ENCODE measurements around the gene B9D2.

The B9D2 gene

GRCh38 chr19:41322451-41322850 lies 41.5 kb downstream of the B9D2 start:
- peaks cover 19% of the 10 kb centered on the region for H3K4me1 ChIP-seq (ENCODE audit: control insufficient read depth, insufficient read depth, low read length)
- no peak for DNase-seq (ENCODE audit: low read depth, low spot score)
- no peaks in the 10 kb centered on the region for H3K9me3 ChIP-seq (ENCODE audit: control insufficient read depth, insufficient read depth, low read length)
- WGBS (ENCODE audit: insufficient coverage, insufficient read length): no CpG with 5 or more reads among the region's 11 CpGs
- no peak overlapping the region for H3K4me3 ChIP-seq (ENCODE audit: low read length)
- H3K36me3 ChIP-seq (ENCODE audit: control insufficient read depth, insufficient read depth, low read length): peaks cover 8% of the 10 kb centered on the region
- no peak overlapping the region for H3K27ac ChIP-seq (ENCODE audit: low read length)
- no peaks in the 10 kb centered on the region for H3K27me3 ChIP-seq (ENCODE audit: control insufficient read depth, insufficient read depth, low read length)

GRCh38 chr19:41321600-41322270 lies 42.2 kb downstream of the B9D2 start:
- Histone ChIP-seq H3K4me3 (ENCODE audit: low read length) (no peak overlapping the region), H3K36me3 (ENCODE audit: control insufficient read depth, insufficient read depth, low read length) (peaks cover 9% of the 10 kb centered on the region), H3K27me3 (ENCODE audit: control insufficient read depth, insufficient read depth, low read length) (no peaks in the 10 kb centered on the region), H3K9me3 (ENCODE audit: control insufficient read depth, insufficient read depth, low read length) (no peaks in the 10 kb centered on the region), H3K4me1 (ENCODE audit: control insufficient read depth, insufficient read depth, low read length) (peaks cover 14% of the 10 kb centered on the region), H3K27ac (ENCODE audit: low read length) (no peak overlapping the region)
- WGBS (ENCODE audit: insufficient coverage, insufficient read length): no CpG with 5 or more reads among the region's 10 CpGs
- DNase-seq (ENCODE audit: low read depth, low spot score): no peak

GRCh38 chr19:41321204-41321599 lies 42.7 kb downstream of the B9D2 start:
- Histone ChIP-seq H3K4me1 (ENCODE audit: control insufficient read depth, insufficient read depth, low read length) (peaks cover 11% of the 10 kb centered on the region), H3K4me3 (ENCODE audit: low read length) (no peak overlapping the region), H3K36me3 (ENCODE audit: control insufficient read depth, insufficient read depth, low read length) (peaks cover 14% of the 10 kb centered on the region), H3K27ac (ENCODE audit: low read length) (no peak overlapping the region), H3K27me3 (ENCODE audit: control insufficient read depth, insufficient read depth, low read length) (no peaks in the 10 kb centered on the region), H3K9me3 (ENCODE audit: control insufficient read depth, insufficient read depth, low read length) (no peaks in the 10 kb centered on the region)
- WGBS (ENCODE audit: insufficient coverage, insufficient read length): no CpG with 5 or more reads among the region's 7 CpGs
- no peak for DNase-seq (ENCODE audit: low read depth, low spot score)

- WGBS (ENCODE audit: insufficient coverage, insufficient read length): no CpG with 5 or more reads among the region's 4 CpGs
- no peak overlapping the region for H3K27ac ChIP-seq (ENCODE audit: low read length)
- DNase-seq (ENCODE audit: low read depth, low spot score): no peak
- peaks cover 15% of the 10 kb centered on the region for H3K36me3 ChIP-seq (ENCODE audit: control insufficient read depth, insufficient read depth, low read length)
- no peaks in the 10 kb centered on the region for H3K9me3 ChIP-seq (ENCODE audit: control insufficient read depth, insufficient read depth, low read length)
- no peaks in the 10 kb centered on the region for H3K27me3 ChIP-seq (ENCODE audit: control insufficient read depth, insufficient read depth, low read length)
- peaks cover 8% of the 10 kb centered on the region for H3K4me1 ChIP-seq (ENCODE audit: control insufficient read depth, insufficient read depth, low read length)
- no peak overlapping the region for H3K4me3 ChIP-seq (ENCODE audit: low read length)
Observed at GRCh38 chr19:41320568-41320967, 43.4 kb downstream of the B9D2 start.

- no peak overlapping the region for H3K27ac ChIP-seq (ENCODE audit: low read length)
- no CpG with 5 or more reads among the region's 11 CpGs for WGBS (ENCODE audit: insufficient coverage, insufficient read length)
- H3K4me1 ChIP-seq (ENCODE audit: control insufficient read depth, insufficient read depth, low read length): peaks cover 8% of the 10 kb centered on the region
- no peaks in the 10 kb centered on the region for H3K27me3 ChIP-seq (ENCODE audit: control insufficient read depth, insufficient read depth, low read length)
- no peak for DNase-seq (ENCODE audit: low read depth, low spot score)
- peaks cover 15% of the 10 kb centered on the region for H3K36me3 ChIP-seq (ENCODE audit: control insufficient read depth, insufficient read depth, low read length)
- H3K9me3 ChIP-seq (ENCODE audit: control insufficient read depth, insufficient read depth, low read length): no peaks in the 10 kb centered on the region
- H3K4me3 ChIP-seq (ENCODE audit: low read length): no peak overlapping the region
Observed at GRCh38 chr19:41320185-41320518, 43.8 kb downstream of the B9D2 start.

GRCh38 chr19:41319500-41320184 lies 44.3 kb downstream of the B9D2 start:
- Histone ChIP-seq H3K4me1 (ENCODE audit: control insufficient read depth, insufficient read depth, low read length) (peaks cover 8% of the 10 kb centered on the region), H3K4me3 (ENCODE audit: low read length) (no peak overlapping the region), H3K27me3 (ENCODE audit: control insufficient read depth, insufficient read depth, low read length) (no peaks in the 10 kb centered on the region), H3K9me3 (ENCODE audit: control insufficient read depth, insufficient read depth, low read length) (no peaks in the 10 kb centered on the region), H3K27ac (ENCODE audit: low read length) (no peak overlapping the region), H3K36me3 (ENCODE audit: control insufficient read depth, insufficient read depth, low read length) (peaks cover 15% of the 10 kb centered on the region)
- DNase-seq (ENCODE audit: low read depth, low spot score): no peak
- WGBS (ENCODE audit: insufficient coverage, insufficient read length): no CpG with 5 or more reads among the region's 20 CpGs

GRCh38 chr19:41318696-41319499 lies 45.1 kb downstream of the B9D2 start:
- H3K27ac ChIP-seq (ENCODE audit: low read length): no peak overlapping the region
- H3K4me1 ChIP-seq (ENCODE audit: control insufficient read depth, insufficient read depth, low read length): peaks cover 4% of the 10 kb centered on the region; the same call in 1 of the 2 replicates
- no CpG with 5 or more reads among the region's 19 CpGs for WGBS (ENCODE audit: insufficient coverage, insufficient read length)
- H3K27me3 ChIP-seq (ENCODE audit: control insufficient read depth, insufficient read depth, low read length): no peaks in the 10 kb centered on the region
- DNase-seq (ENCODE audit: low read depth, low spot score): no peak
- no peak overlapping the region for H3K4me3 ChIP-seq (ENCODE audit: low read length)
- peaks cover 15% of the 10 kb centered on the region for H3K36me3 ChIP-seq (ENCODE audit: control insufficient read depth, insufficient read depth, low read length)
- no peaks in the 10 kb centered on the region for H3K9me3 ChIP-seq (ENCODE audit: control insufficient read depth, insufficient read depth, low read length)

GRCh38 chr19:41316306-41316920 lies 47.5 kb downstream of the B9D2 start:
- no peaks in the 10 kb centered on the region for H3K9me3 ChIP-seq (ENCODE audit: control insufficient read depth, insufficient read depth, low read length)
- no peaks in the 10 kb centered on the region for H3K27me3 ChIP-seq (ENCODE audit: control insufficient read depth, insufficient read depth, low read length)
- H3K36me3 ChIP-seq (ENCODE audit: control insufficient read depth, insufficient read depth, low read length): peaks cover 15% of the 10 kb centered on the region
- H3K27ac ChIP-seq (ENCODE audit: low read length): no peak overlapping the region
- no peaks in the 10 kb centered on the region for H3K4me1 ChIP-seq (ENCODE audit: control insufficient read depth, insufficient read depth, low read length)
- H3K4me3 ChIP-seq (ENCODE audit: low read length): no peak overlapping the region
- WGBS (ENCODE audit: insufficient coverage, insufficient read length): no CpG with 5 or more reads among the region's 24 CpGs
- DNase-seq (ENCODE audit: low read depth, low spot score): no peak

- H3K4me1 ChIP-seq (ENCODE audit: control insufficient read depth, insufficient read depth, low read length): 0 out of 2 replicates have a peak, but pooled peaks cover 3% of the 10 kb centered on the region
Observed at GRCh38 chr19:41311613-41312012, 52.3 kb downstream of the B9D2 start.

GRCh38 chr19:41311072-41311471 lies 52.9 kb downstream of the B9D2 start:
- Histone ChIP-seq H3K4me3 (ENCODE audit: low read length) (no peak overlapping the region), H3K9me3 (ENCODE audit: control insufficient read depth, insufficient read depth, low read length) (no peaks in the 10 kb centered on the region), H3K27me3 (ENCODE audit: control insufficient read depth, insufficient read depth, low read length) (no peaks in the 10 kb centered on the region; the same call in 1 of the 2 replicates), H3K27ac (ENCODE audit: low read length) (no peak overlapping the region), H3K4me1 (ENCODE audit: control insufficient read depth, insufficient read depth, low read length) (0 out of 2 replicates have a peak, but pooled peaks cover 3% of the 10 kb centered on the region), H3K36me3 (ENCODE audit: control insufficient read depth, insufficient read depth, low read length) (peaks cover 5% of the 10 kb centered on the region)
- WGBS (ENCODE audit: insufficient coverage, insufficient read length): no CpG with 5 or more reads among the region's 5 CpGs
- no peak for DNase-seq (ENCODE audit: low read depth, low spot score)

More at GRCh38 chr19:41311613-41312012, 52.3 kb downstream of the B9D2 start:
- DNase-seq (ENCODE audit: low read depth, low spot score): no peak
- H3K27ac ChIP-seq (ENCODE audit: low read length): no peak overlapping the region
- no CpG with 5 or more reads among the region's 8 CpGs for WGBS (ENCODE audit: insufficient coverage, insufficient read length)
- H3K4me3 ChIP-seq (ENCODE audit: low read length): no peak overlapping the region
- no peaks in the 10 kb centered on the region for H3K9me3 ChIP-seq (ENCODE audit: control insufficient read depth, insufficient read depth, low read length)
- peaks cover 5% of the 10 kb centered on the region for H3K36me3 ChIP-seq (ENCODE audit: control insufficient read depth, insufficient read depth, low read length)
- no peaks in the 10 kb centered on the region; the same call in 1 of the 2 replicates for H3K27me3 ChIP-seq (ENCODE audit: control insufficient read depth, insufficient read depth, low read length)
